H54 (cell line): ENCODE measurements around the gene APEX2.

Experiments
- DNase-seq: peaks from one replicate; pipeline ENCODE4 v3.0.0; 2011; ENCODE audit warnings: low spot score, mixed read lengths; ENCODE audit not compliant: insufficient read length
- FAIRE-seq: peaks from 3 replicates; lab custom pipeline; 2011; peaks lifted over from hg19 to GRCh38; lab: Jason Lieb, UNC
- POLR2A ChIP-seq: IDR thresholded peaks from 2 replicates; pipeline ENCODE4 v1.6.1; 2011; ENCODE audit warnings: low read depth, mild to moderate bottlenecking, low read length

APEX2 gene

GRCh38 chrX:54995621-54996020, 4.5 kb upstream of the APEX2 start:
- DNase-seq (no peak), FAIRE-seq (no peak)
- TF ChIP-seq POLR2A, result no peak

DNA sequence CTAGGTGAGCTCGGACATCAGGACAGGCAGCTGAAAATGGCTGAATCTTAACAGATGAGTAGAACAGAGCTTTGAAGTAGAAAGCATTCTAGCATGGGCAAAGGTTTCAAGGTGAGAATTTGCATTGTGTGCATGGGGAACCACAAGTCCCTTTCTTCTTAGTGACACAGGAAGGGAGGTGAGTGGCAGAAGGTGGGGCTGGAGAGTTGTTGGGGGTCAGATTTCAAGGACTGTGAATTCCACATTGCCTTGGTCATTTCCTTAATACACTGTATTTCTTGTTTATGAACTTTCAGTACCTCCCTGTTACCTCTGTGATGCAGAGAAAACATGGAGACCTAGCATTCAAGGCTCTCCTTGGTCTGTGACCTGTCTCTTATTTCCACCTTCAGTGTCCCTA, 4.1 kb downstream of the APEX2 start:
- no peak for TF ChIP-seq POLR2A
- FAIRE-seq (no peak), DNase-seq (no peak)

- FAIRE-seq (no peak), DNase-seq (no peak)
- TF ChIP-seq POLR2A, result no peak
These were observed 5.1 kb downstream of the APEX2 start for GRCh38 chrX:55005256-55005655.

GRCh38 chrX:55006827-55007621, 6.9 kb downstream of the APEX2 start:
- FAIRE-seq (no peak), DNase-seq (no peak)
- TF ChIP-seq POLR2A, result no peak

- TF ChIP-seq POLR2A, result no peak
- FAIRE-seq, result no peak
- DNase-seq, result peak; percentile 2
These were observed 7.5 kb downstream of the APEX2 start for GRCh38 chrX:55007656-55008055.

- FAIRE-seq (no peak), DNase-seq (peak; percentile 9)
- TF ChIP-seq POLR2A, result no peak
These were observed 8.6 kb downstream of the APEX2 start for GRCh38 chrX:55008571-55009358.

DNA sequence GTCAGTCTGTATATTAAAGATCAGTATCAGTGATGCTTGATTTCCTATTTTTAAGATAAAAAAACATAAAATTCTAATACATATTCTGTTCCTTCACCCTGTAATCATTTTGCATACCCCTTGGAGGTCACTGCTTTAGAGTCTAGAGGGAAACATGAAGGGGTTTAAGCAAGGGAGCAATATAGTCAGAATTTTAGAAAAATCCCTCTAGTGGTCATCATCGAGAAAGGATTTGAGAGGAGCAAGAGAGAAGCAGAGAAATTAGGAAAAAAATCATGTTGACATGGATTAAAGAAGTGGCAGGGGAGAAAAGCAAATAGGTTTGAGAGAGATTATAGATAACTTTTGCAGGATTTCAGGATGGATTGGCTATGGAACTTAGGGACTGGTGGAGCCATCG, 11.1 kb downstream of the APEX2 start:
- no peak for TF ChIP-seq POLR2A
- FAIRE-seq (no peak), DNase-seq (no peak)

- DNase-seq, result no peak
- TF ChIP-seq POLR2A, result no peak
- no peak for FAIRE-seq
These were observed 14.7 kb downstream of the APEX2 start for GRCh38 chrX:55014897-55015299.

GRCh38 chrX:55026143-55026542, 26.0 kb downstream of the APEX2 start:
- TF ChIP-seq POLR2A, result no peak

GRCh38 chrX:55026840-55027239, 26.7 kb downstream of the APEX2 start:
- DNase-seq, result no peak
- TF ChIP-seq POLR2A, result no peak
- no peak for FAIRE-seq

More at GRCh38 chrX:55026143-55026542, 26.0 kb downstream of the APEX2 start:
- no peak for DNase-seq
- no peak for FAIRE-seq

- FAIRE-seq (no peak), DNase-seq (no peak)
- TF ChIP-seq POLR2A, result no peak
These were observed 27.9 kb downstream of the APEX2 start for GRCh38 chrX:55028040-55028439.

DNA sequence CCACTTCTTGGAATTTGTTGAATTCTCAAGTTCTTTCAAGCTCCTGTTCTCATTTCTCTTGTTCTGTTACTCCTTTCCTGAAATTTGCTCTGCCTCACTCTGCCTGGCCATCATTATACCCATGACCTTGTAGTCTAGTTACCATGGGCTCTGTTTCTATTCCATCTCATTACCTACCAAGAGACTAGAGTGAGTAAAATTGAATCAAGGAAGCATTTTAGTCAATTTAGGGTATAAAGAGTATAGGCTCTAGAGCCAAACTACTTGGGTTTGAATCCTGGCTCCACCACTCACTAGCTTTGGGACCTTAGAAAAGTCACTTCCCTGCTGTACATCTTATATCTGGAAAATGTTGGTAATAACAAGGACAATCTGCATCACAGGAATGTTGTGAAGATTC, 28.4 kb downstream of the APEX2 start:
- DNase-seq, result no peak
- FAIRE-seq, result no peak
- no peak for TF ChIP-seq POLR2A

DNA sequence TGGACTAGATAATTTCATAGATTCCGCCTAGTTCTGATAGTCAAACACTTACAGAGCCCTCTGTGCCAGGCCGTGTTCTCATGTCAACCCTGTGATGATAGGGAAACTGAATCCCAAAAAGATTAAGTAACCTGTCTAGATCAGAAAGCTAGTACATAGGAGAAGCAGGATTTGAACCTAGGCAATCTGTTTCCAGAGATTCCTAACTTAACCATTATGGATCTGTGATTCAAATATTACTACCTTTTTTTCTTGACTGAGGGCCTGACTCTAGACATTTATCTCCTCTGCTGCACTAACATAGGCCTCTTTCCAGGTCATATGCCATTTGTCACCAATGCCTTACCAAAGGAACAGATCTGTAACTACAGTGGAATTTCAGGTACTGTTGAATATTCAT, 29.1 kb downstream of the APEX2 start:
- DNase-seq, result no peak
- TF ChIP-seq POLR2A, result no peak
- no peak for FAIRE-seq
